Trophoblast cell (in vitro differentiated cells and primary cell): ENCODE data around the gene ZNF639.
"Not testable (repeated sequence)": the region's sequence is repeated elsewhere in the genome, so short reads cannot be mapped to it uniquely, and the experiment has no call there.

Source experiments
- DNase-seq, 2 donors: peaks; one replicate each; pipeline ENCODE4 v3.0.0-alpha.2; 2016
- H2AFZ ChIP-seq: 2 replicates; pipeline ENCODE4 v1.6.1; 2013; ENCODE audit warnings: low read length, moderate library complexity, mild to moderate bottlenecking; ENCODE audit not compliant: insufficient read depth, poor library complexity
- H2AK5ac ChIP-seq: 2 replicates; pipeline ENCODE4 v1.6.1; 2013; ENCODE audit warnings: mild to moderate bottlenecking, low read length
- H2BK120ac ChIP-seq: 2 replicates; pipeline ENCODE4 v1.6.1; 2013; ENCODE audit warnings: low read length, mild to moderate bottlenecking, moderate library complexity; ENCODE audit not compliant: insufficient read depth, poor library complexity
- H2BK12ac ChIP-seq: 2 replicates; pipeline ENCODE4 v1.6.1; 2013; ENCODE audit warnings: mild to moderate bottlenecking, low read length, moderate library complexity
- H2BK5ac ChIP-seq: 2 replicates; pipeline ENCODE4 v1.6.1; 2013; ENCODE audit warnings: low read length, low read depth, moderate library complexity, mild to moderate bottlenecking; ENCODE audit not compliant: poor library complexity
- H3K14ac ChIP-seq: 2 replicates; pipeline ENCODE4 v1.6.1; 2013; ENCODE audit warnings: mild to moderate bottlenecking, low read length
- H3K18ac ChIP-seq: 2 replicates; pipeline ENCODE4 v1.6.1; 2013; ENCODE audit warnings: mild to moderate bottlenecking, low read length
- H3K23ac ChIP-seq: 2 replicates; pipeline ENCODE4 v1.6.1; 2013; ENCODE audit warnings: low read length
- H3K27ac ChIP-seq: 2 replicates; pipeline ENCODE4 v1.5.1; 2013; ENCODE audit warnings: low read depth, mild to moderate bottlenecking, inconsistent platforms, low read length, moderate library complexity
- H3K27me3 ChIP-seq: 2 replicates; pipeline ENCODE4 v1.6.1; 2013; ENCODE audit warnings: inconsistent platforms, mild to moderate bottlenecking, low read length, moderate library complexity; ENCODE audit not compliant: insufficient read depth
- H3K36me3 ChIP-seq, 2 experiments: 1 replicate in 1 of 2; 2 replicates in 1 of 2; pipeline ENCODE4 v1.6.1; 2013; ENCODE audit warnings: low read length in 2 of 2, mild to moderate bottlenecking in 2 of 2, moderate library complexity in 1 of 2; ENCODE audit not compliant: insufficient read depth in 2 of 2, control insufficient read depth in 1 of 2
- H3K4ac ChIP-seq: 2 replicates; pipeline ENCODE4 v1.6.1; 2013; ENCODE audit warnings: low read depth, mild to moderate bottlenecking, low read length, moderate library complexity
- H3K4me1 ChIP-seq, 2 experiments: 1 replicate in 1 of 2; 2 replicates in 1 of 2; pipeline ENCODE4 v1.6.1; 2013; ENCODE audit warnings: low read length in 2 of 2, mild to moderate bottlenecking in 2 of 2, moderate library complexity in 1 of 2; ENCODE audit not compliant: insufficient read depth in 2 of 2, control insufficient read depth in 1 of 2
- H3K4me2 ChIP-seq: 2 replicates; pipeline ENCODE4 v1.6.1; 2013; ENCODE audit warnings: inconsistent platforms, mild to moderate bottlenecking, low read length, moderate library complexity
- H3K4me3 ChIP-seq: 2 replicates; pipeline ENCODE4 v1.5.1; 2013; ENCODE audit warnings: mild to moderate bottlenecking, low read depth, low read length, inconsistent platforms
- H3K79me1 ChIP-seq: one replicate; pipeline ENCODE4 v1.6.1; 2013; ENCODE audit warnings: low read length
- H3K79me2 ChIP-seq: 2 replicates; pipeline ENCODE4 v1.6.1; 2013; ENCODE audit warnings: low read length, mild to moderate bottlenecking; ENCODE audit not compliant: control insufficient read depth, insufficient read depth, poor library complexity
- H3K9ac ChIP-seq: 2 replicates; pipeline ENCODE4 v1.6.1; 2013; ENCODE audit warnings: mild to moderate bottlenecking, low read length
- H3K9me3 ChIP-seq: 2 replicates; pipeline ENCODE4 v1.6.1; 2013; ENCODE audit warnings: low read depth, mild to moderate bottlenecking, control low read depth, inconsistent platforms, low read length; ENCODE audit not compliant: insufficient read depth
- H4K12ac ChIP-seq: 2 replicates; pipeline ENCODE4 v1.6.1; 2013; ENCODE audit warnings: low read depth, mild to moderate bottlenecking, low read length, moderate library complexity
- H4K8ac ChIP-seq: 2 replicates; pipeline ENCODE4 v1.6.1; 2013; ENCODE audit warnings: low read depth, mild to moderate bottlenecking, low read length, moderate library complexity
- H4K91ac ChIP-seq: one replicate; pipeline ENCODE4 v1.6.1; 2013; ENCODE audit warnings: low read depth, mild to moderate bottlenecking, low read length, moderate library complexity
- WGBS: extraction: QIAGEN DNeasy Blood & Tissue Kit; methylation state at CpG from one replicate; pipeline ENCODE4 v1.1.7; 2013; ENCODE audit warnings: missing lambda C conversion rate; ENCODE audit not compliant: insufficient read length, insufficient coverage; ENCODE audit errors: extremely low coverage; 5-methylcytosine and 5-hydroxymethylcytosine counted together

ZNF639 gene

DNA sequence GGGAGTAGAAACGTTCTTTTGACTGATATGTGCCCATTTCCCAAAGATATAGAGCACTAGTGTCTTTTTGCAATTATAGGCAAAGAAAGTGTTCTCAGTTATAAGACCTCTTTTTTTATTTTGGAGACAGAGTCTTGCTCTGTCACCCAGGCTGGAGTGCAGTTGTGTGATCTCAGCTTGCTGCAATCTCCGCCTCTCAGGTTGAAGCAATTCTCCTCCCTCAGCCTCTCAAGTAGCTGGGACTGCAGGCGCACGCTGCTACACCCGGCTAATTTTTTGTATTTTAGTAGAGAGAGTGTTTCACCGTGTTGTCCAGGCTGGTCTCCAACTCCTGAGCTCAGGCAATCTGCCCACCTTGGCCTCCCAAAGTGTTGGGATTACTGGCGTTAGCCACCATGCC, 20.7 kb upstream of the ZNF639 start:
- Histone ChIP-seq H3K27ac (no peak overlapping the region), H3K4me2 (no peak overlapping the region), H4K91ac (no peak overlapping the region), H3K36me3 (no peaks in the 10 kb centered on the region), H3K23ac (no peak overlapping the region), H3K4me1 (peaks cover 0 to 2% of the 10 kb centered on the region in 2 experiments), H2BK12ac (no peak overlapping the region), H3K14ac (no peak overlapping the region), H3K9me3 (no peaks in the 10 kb centered on the region), H3K27me3 (no peaks in the 10 kb centered on the region), H3K9ac (no peak overlapping the region), H3K4ac (no peak overlapping the region), H2AK5ac (no peak overlapping the region), H3K79me2 (no peaks in the 10 kb centered on the region), H3K4me3 (no peak overlapping the region), H4K8ac (no peak overlapping the region), H4K12ac (no peak overlapping the region), H3K18ac (no peak overlapping the region), H2AFZ (no peak overlapping the region), H2BK120ac (no peak overlapping the region), H3K79me1 (no peaks in the 10 kb centered on the region), H2BK5ac (no peak overlapping the region)
- DNase-seq, result no peak
- no CpG with 5 or more reads among the region's 7 CpGs for WGBS

DNA sequence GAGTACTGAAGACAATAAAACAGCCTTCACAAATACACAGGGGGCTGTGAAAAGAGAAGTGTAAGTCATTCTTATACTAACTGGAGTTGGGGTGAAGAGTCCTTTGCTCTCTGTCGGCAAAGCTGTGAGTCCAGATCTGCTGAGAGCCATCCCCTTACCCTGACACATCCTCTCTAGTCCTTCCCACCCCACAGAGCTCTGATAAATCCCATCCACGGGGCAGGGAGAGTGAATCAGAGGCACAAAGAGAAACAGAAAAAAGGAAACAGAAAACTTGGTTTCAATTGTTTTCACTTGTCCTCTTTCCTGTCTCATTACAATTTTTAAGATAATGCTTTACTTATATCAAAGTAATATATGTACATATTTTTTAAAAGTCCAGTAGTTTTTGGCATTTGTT, 18.2 kb upstream of the ZNF639 start:
- Histone ChIP-seq H4K8ac (no peak overlapping the region), H4K12ac (no peak overlapping the region), H2BK120ac (no peak overlapping the region), H3K4me3 (no peak overlapping the region), H2BK5ac (no peak overlapping the region), H2BK12ac (no peak overlapping the region), H3K4me2 (no peak overlapping the region), H3K79me1 (no peaks in the 10 kb centered on the region), H3K36me3 (no peaks in the 10 kb centered on the region), H3K9ac (no peak overlapping the region), H4K91ac (no peak overlapping the region), H3K4ac (no peak overlapping the region), H3K23ac (no peak overlapping the region), H3K79me2 (no peaks in the 10 kb centered on the region), H3K4me1 (peaks cover 0 to 2% of the 10 kb centered on the region in 2 experiments), H3K9me3 (no peaks in the 10 kb centered on the region), H3K18ac (no peak overlapping the region), H3K27ac (no peak overlapping the region), H2AFZ (no peak overlapping the region), H3K14ac (no peak overlapping the region), H2AK5ac (no peak overlapping the region), H3K27me3 (no peaks in the 10 kb centered on the region)
- no CpG with 5 or more reads among the region's 2 CpGs for WGBS
- DNase-seq, result no peak

DNA sequence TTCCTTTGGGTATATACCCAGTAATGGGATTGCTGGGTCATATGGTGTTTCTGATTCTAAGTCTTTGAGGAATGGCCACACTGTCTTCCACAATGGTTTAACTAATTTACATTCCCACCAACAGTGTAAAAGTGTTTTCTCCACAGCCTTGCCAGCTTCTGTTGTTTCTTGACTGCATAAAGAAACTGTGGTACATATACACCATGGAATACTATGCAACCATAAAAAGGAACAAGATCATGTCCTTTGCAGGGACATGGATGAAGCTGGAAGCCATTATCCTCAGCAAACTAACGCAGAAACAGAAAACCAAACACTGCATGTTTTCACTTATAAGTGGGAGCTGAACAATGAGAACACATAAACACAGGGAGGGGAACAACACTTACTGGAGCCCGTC, 15.5 kb upstream of the ZNF639 start:
- not testable (repeated sequence) for H3K36me3 ChIP-seq, H3K4ac ChIP-seq, H3K4me3 ChIP-seq, H2AK5ac ChIP-seq, H3K27ac ChIP-seq, H2BK120ac ChIP-seq, H4K12ac ChIP-seq, H4K91ac ChIP-seq, H3K14ac ChIP-seq, H2BK12ac ChIP-seq, H3K9me3 ChIP-seq, H4K8ac ChIP-seq, DNase-seq, H3K9ac ChIP-seq, H3K79me1 ChIP-seq, H2BK5ac ChIP-seq, H3K79me2 ChIP-seq, H3K18ac ChIP-seq, H2AFZ ChIP-seq, H3K27me3 ChIP-seq, H3K4me2 ChIP-seq, H3K23ac ChIP-seq, H3K4me1 ChIP-seq
- WGBS, result no CpG with 5 or more reads among the region's 2 CpGs

DNA sequence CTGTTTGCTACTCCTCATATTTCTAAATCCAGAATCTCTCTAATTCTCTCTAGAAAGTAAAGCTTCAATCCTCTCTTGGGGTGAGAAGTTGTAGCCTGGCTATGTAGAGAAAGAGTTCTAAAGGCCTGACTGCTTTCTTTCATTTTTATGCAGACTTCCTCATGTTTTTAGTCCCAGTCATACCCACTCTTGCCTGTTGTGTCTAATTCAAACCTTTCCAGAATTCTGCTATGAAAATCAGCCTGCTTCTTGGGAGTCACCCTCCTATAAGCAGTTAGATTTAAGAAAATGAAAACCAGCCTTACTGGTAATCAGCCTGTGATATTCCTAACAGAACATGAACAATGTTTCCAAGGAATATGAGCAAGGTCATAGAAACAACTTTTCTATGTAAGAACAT, 14.8 kb upstream of the ZNF639 start:
- H3K79me2 ChIP-seq, result no peaks in the 10 kb centered on the region
- no peak overlapping the region for H4K91ac ChIP-seq
- H4K12ac ChIP-seq, result no peak overlapping the region
- no peak overlapping the region for H3K4me3 ChIP-seq
- H3K4me2 ChIP-seq, result no peak overlapping the region
- H2BK5ac ChIP-seq, result no peak overlapping the region
- no peaks in the 10 kb centered on the region for H3K36me3 ChIP-seq
- no peak overlapping the region for H3K4ac ChIP-seq
- H3K4me1 ChIP-seq, result no peaks in the 10 kb centered on the region
- H2BK120ac ChIP-seq, result no peak overlapping the region
- H3K18ac ChIP-seq, result no peak overlapping the region
- H3K27ac ChIP-seq, result no peak overlapping the region
- H3K9ac ChIP-seq, result no peak overlapping the region
- H4K8ac ChIP-seq, result no peak overlapping the region
- H2BK12ac ChIP-seq, result no peak overlapping the region
- no peaks in the 10 kb centered on the region for H3K9me3 ChIP-seq
- H3K14ac ChIP-seq, result no peak overlapping the region
- no peaks in the 10 kb centered on the region for H3K27me3 ChIP-seq
- H2AK5ac ChIP-seq, result no peak overlapping the region
- DNase-seq, result peak in 1 of 2 donors; percentile 21
- H3K23ac ChIP-seq, result no peak overlapping the region
- no peak overlapping the region for H2AFZ ChIP-seq
- H3K79me1 ChIP-seq, result no peaks in the 10 kb centered on the region
